Thoracic aorta (tissue), 2 donors: ENCODE measurements around the gene KIFBP. TPM values are rescaled to one million over a fixed set of nuclear protein-coding genes. Genes with fewer than 3 reads are reported as not detected.

Experiments
- ATAC-seq: fragments of 150-250 bp; one replicate; pipeline ENCODE4 v1.8.0; 2017; ENCODE audit warnings: low read depth; ENCODE audit not compliant: insufficient number of reproducible peaks, low FRiP score
- DNase-seq: peaks from one replicate; pipeline ENCODE4 v3.0.0-alpha.2; 2020; ENCODE audit warnings: low spot score
- H3K27ac ChIP-seq, 2 donors: fragments of 200-600 bp; sonication (generic); 1 replicate in 1 of 2; 2 replicates in 1 of 2; pipeline ENCODE4 v1.5.1; 2016; ENCODE audit warnings: mild to moderate bottlenecking in 2 of 2, moderate library complexity in 2 of 2
- H3K27me3 ChIP-seq: fragments of 200-600 bp; sonication (generic); replicated peaks from 2 replicates; pipeline ENCODE4 v1.6.0; 2016; ENCODE audit warnings: mild to moderate bottlenecking; ENCODE audit not compliant: insufficient read depth
- H3K36me3 ChIP-seq: fragments of 200-600 bp; sonication (generic); one replicate; pipeline ENCODE4 v1.5.1; 2016
- H3K4me1 ChIP-seq, 2 donors: fragments of 200-600 bp; sonication (generic); 1 replicate in 1 of 2; 2 replicates in 1 of 2; pipeline versions ENCODE4 v1.5.1 to v1.6.0; 2016; ENCODE audit warnings: low read depth in 2 of 2, mild to moderate bottlenecking in 1 of 2; ENCODE audit not compliant: control insufficient read depth in 1 of 2
- H3K4me3 ChIP-seq: fragments of 200-600 bp; sonication (generic); 2 replicates; pipeline ENCODE4 v1.5.1; 2016; ENCODE audit warnings: mild to moderate bottlenecking
- H3K9me3 ChIP-seq: fragments of 200-600 bp; sonication (generic); 2 replicates; pipeline ENCODE4 v1.5.1; 2016
- total RNA-seq, 2 donors: library from RNA; depleted of rRNA; stranded (reverse); fragments of >200 nt; gene quantifications; one replicate each; pipeline versions ENCODE4 v1.1.0 to v1.2.3, GENCODE V29; 2016
- TF ChIP-seq, protein P1 (sequence below): fragments of 200-600 bp; sonication (generic); IDR thresholded peaks from one replicate; pipeline ENCODE4 v1.5.1; 2019; ENCODE audit warnings: antibody characterized with exemption

Gene KIFBP
- total RNA-seq, 2 donors from 2014 or later = 31.3 to 45.1 TPM

DNA sequence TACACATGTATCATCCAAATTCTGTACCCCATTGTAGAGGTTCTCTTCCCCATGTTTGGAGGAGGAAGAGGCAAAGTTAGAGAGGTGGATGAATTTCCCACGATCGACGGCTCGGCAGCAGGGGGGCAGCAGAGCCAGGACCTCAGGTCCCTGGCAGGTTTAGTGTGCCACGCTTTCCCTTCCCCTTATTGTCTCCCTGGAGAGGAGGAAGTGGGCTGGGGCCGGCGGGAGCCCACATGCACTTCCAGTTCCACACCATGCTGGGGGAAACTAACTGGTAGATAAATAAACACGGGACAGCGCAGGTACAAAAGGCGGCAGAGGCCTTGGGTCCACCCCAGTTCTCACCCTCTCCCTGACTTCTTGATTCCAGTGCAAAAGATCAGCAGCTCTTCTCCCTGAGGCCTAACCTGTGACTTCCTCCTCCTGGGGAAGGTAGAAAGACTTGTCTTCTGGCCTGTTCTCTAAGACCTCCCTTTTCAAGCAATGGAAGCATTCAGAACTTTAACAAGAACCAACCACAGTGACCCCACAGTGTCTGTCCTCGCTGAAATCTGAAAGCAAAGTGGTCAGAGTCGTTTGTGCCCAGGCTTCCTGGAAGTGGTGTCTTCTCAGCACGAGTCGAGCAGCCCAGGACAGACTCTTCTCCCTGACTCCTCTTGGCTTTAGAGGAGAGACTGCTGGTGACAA is 68.8 kb downstream of the KIFBP start:
- H3K4me1 ChIP-seq = peaks cover 8 to 16% of the 10 kb centered on the region in 2 donors
- H3K4me3 ChIP-seq = no peak overlapping the region
- H3K9me3 ChIP-seq = no peaks in the 10 kb centered on the region
- no peak for DNase-seq
- no peaks in the 10 kb centered on the region for H3K36me3 ChIP-seq
- H3K27me3 ChIP-seq = no peaks in the 10 kb centered on the region
- ATAC-seq = no peak
- TF ChIP-seq, protein P1, sequence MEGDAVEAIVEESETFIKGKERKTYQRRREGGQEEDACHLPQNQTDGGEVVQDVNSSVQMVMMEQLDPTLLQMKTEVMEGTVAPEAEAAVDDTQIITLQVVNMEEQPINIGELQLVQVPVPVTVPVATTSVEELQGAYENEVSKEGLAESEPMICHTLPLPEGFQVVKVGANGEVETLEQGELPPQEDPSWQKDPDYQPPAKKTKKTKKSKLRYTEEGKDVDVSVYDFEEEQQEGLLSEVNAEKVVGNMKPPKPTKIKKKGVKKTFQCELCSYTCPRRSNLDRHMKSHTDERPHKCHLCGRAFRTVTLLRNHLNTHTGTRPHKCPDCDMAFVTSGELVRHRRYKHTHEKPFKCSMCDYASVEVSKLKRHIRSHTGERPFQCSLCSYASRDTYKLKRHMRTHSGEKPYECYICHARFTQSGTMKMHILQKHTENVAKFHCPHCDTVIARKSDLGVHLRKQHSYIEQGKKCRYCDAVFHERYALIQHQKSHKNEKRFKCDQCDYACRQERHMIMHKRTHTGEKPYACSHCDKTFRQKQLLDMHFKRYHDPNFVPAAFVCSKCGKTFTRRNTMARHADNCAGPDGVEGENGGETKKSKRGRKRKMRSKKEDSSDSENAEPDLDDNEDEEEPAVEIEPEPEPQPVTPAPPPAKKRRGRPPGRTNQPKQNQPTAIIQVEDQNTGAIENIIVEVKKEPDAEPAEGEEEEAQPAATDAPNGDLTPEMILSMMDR = no peak
- H3K27ac ChIP-seq = peak overlapping the region in 1 of 2 donors; percentile 37

DNA sequence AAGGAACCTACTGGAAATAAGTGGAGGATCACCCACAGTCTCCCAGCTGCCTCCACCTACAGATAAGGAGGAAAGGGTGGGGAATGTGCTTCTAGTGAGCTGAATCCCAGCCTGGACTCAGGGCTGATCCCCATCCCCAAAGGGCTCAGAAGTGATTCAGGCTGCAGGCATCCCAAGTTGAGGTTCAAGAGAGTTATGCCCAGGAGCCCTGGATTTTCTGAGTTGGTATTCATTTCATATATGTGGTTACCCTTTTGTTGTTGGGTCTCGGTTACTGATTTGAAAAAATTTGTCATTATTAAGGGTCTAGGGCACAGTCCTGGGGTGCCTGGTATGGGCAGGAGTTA is 69.3 kb downstream of the KIFBP start:
- no peaks in the 10 kb centered on the region for H3K9me3 ChIP-seq
- TF ChIP-seq, protein P1 = no peak
- H3K27me3 ChIP-seq = no peaks in the 10 kb centered on the region
- ATAC-seq = no peak
- no peak for DNase-seq
- H3K4me1 ChIP-seq = peaks cover 10 to 17% of the 10 kb centered on the region in 2 donors
- peak overlapping the region in 1 of 2 donors; percentile 37 for H3K27ac ChIP-seq
- no peak overlapping the region for H3K4me3 ChIP-seq
- no peaks in the 10 kb centered on the region for H3K36me3 ChIP-seq

DNA sequence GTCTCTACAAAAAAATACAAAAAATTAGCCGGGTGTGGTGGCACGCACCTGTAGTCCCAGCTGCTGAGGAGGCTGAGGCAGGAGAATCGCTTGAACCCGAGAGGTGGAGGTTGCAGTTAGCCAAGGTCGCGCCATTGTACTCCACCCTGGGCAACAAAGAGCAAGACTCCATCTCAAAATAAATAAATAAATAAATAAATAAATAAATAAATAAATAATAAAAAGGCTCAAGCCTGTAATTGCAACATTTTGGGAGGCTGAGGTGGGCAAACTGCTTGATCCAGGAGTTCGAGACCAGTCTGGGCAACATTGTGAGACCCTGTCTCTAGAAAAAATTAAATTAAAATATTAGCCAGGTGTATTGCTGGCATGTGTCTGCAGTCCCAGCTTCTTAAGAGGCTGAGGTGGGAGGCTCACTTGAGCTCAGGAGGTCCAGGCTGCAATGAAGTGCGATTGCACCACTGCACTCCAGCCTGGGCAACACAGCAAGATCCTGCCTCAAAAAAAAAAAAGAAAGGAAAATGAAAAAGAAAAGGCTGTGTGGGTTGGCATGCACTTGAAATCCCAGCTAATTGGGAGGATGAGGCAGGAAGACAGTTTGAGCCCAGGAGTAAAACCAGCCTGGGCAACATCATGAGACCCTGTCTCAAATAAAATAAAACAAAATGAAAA is 71.7 kb downstream of the KIFBP start:
- DNase-seq (no peak), ATAC-seq (no peak)
- Histone ChIP-seq H3K4me1 (peaks cover 18 to 23% of the 10 kb centered on the region in 2 donors), H3K9me3 (no peaks in the 10 kb centered on the region), H3K36me3 (no peaks in the 10 kb centered on the region), H3K27ac (peak overlapping the region in 1 of 2 donors; percentile 85), H3K4me3 (no peak overlapping the region), H3K27me3 (no peaks in the 10 kb centered on the region)
- TF ChIP-seq, protein P1 = no peak

DNA sequence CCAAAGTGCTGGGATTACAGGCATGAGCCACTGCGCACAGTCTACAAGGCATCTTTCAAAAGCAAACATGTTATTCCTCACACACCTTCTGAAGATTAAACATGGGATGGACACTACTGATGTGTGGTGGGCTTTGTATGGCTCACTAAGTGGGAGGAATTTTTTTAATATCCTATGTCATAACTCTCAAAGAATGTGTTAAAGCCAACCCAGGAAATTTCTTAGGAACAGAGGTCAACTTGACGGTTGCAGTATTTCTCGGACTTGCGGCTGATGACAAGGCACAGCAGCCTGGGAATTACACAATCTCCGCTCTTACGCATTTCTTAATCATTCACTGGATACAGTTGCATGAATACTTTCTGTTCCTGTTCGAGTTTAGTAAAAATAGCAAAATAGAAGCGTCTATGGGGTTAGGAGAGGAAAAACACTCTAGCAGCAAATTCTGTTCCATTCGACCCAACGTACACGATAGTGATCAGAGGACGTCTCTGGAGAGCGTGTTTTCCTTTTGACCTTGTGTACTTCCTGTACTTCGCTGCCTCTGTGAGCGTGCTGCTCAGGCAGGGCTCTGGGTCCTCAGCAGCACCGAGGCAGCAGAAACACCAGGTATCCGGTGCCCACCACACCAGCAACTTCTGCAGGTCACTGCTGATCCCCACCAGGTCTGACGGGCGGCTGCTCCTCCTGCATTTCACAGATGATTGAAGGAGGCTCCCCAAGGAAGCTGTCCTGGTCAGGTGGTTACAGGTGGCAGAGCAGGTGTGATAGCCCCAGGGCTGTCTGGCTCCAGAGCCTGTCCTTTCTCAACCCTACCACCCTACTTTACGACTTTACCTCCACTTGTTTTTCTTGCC is 72.9 kb downstream of the KIFBP start:
- Histone ChIP-seq H3K4me1 (peaks cover 23 to 32% of the 10 kb centered on the region in 2 donors), H3K27me3 (no peaks in the 10 kb centered on the region), H3K27ac (peak overlapping the region; percentile 85 to 87), H3K36me3 (no peaks in the 10 kb centered on the region), H3K4me3 (peak overlapping the region; percentile 66), H3K9me3 (no peaks in the 10 kb centered on the region)
- no peak for DNase-seq
- TF ChIP-seq, protein P1 = no peak
- ATAC-seq = peak; percentile 87

DNA sequence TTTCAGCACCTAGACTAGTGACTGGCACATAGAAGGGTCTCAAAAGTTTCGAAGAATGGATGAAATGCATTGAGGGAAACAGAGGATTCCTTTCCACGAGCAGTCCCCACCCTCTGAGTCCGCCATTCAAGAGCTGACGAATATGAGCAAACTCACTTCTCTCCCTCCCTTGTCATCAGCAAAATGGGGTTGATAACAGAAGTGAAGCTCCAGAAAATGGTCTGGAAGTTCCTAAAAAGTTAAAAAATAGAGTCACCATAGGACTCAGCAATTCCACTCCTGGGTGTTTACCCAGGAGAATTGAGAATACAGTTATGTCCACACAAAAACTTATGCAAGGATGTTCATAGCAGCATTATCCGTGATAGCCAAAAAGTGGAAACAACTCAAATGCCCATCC is 74.3 kb downstream of the KIFBP start:
- ATAC-seq (no peak), DNase-seq (no peak)
- H3K4me3 ChIP-seq = no peak overlapping the region
- no peak overlapping the region for H3K27ac ChIP-seq
- H3K9me3 ChIP-seq = no peaks in the 10 kb centered on the region
- H3K4me1 ChIP-seq = peaks cover 23 to 32% of the 10 kb centered on the region in 2 donors
- no peaks in the 10 kb centered on the region for H3K27me3 ChIP-seq
- H3K36me3 ChIP-seq = no peaks in the 10 kb centered on the region
- TF ChIP-seq, protein P1 = no peak
